Measurements from ENCODE around the gene GFER. TPM values are rescaled to one million over a fixed set of nuclear protein-coding genes. Genes with fewer than 3 reads are reported as not detected.

Gene GFER
- polyA plus RNA-seq, 3 donors: 8.1 to 22.7 (median 22.4) TPM

DNA sequence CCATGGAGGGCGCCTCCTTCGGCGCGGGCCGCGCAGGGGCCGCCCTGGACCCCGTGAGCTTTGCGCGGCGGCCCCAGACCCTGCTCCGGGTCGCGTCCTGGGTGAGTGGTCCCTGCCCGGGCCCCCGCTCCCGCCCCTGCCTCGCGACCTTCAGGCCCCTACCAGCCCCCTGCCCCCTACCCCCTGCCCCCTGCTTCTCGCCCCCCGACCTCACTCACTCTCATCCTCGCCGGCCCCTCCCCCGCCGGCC lies 6.0 kb downstream of the GFER start:
- H3K4me2 ChIP-seq (replicated peaks; ENCODE audit: extremely low read depth, low read length, poor library complexity, severe bottlenecking): peak overlapping the region; percentile 34
- H3K9me3 ChIP-seq (replicated peaks in 1 of 2; ENCODE audit: control insufficient read depth in 1 of 2, insufficient read depth in 1 of 2, low read length in 2 of 2): peaks cover 7 to 8% of the 10 kb centered on the region in 2 donors
- H3K27me3 ChIP-seq (ENCODE audit: control insufficient read depth in 2 of 2, insufficient read depth in 2 of 2, low read length in 2 of 2): peaks cover 20 to 33% of the 10 kb centered on the region in 2 donors
- no peak overlapping the region for H2AFZ ChIP-seq (ENCODE audit: insufficient read depth, low read depth, low read length, poor library complexity, severe bottlenecking)
- peaks cover 35 to 52% (median 42%) of the 10 kb centered on the region in 3 donors for H3K27me3 Mint-ChIP-seq (ENCODE audit: low read depth in 3 of 3)
- peaks cover 25 to 26% of the 10 kb centered on the region in 2 donors for H3K36me3 Mint-ChIP-seq
- peaks cover 23% of the 10 kb centered on the region in 2 donors for H3K4me1 ChIP-seq (ENCODE audit: control insufficient read depth in 1 of 2, insufficient read depth in 2 of 2, low read length in 2 of 2)
- no peak overlapping the region for H3K4me3 ChIP-seq (replicated peaks in 1 of 3; ENCODE audit: low read depth in 2 of 3, low read length in 3 of 3)
- no peak overlapping the region for H3K27ac Mint-ChIP-seq
- H4K20me1 ChIP-seq (ENCODE audit: insufficient read depth, low read length): peaks cover 2% of the 10 kb centered on the region
- intact Hi-C loops (cut with micrococcal nuclease): no loop called here
- no peak overlapping the region for H3K9ac ChIP-seq (ENCODE audit: insufficient read depth, low read length, poor library complexity, severe bottlenecking)
- peaks cover 0 to 16% (median 11%) of the 10 kb centered on the region in 7 donors for H3K9me3 Mint-ChIP-seq
- DNase-seq: no peak
- H3K36me3 ChIP-seq (replicated peaks in 1 of 2; ENCODE audit: control insufficient read depth in 1 of 2, insufficient read depth in 2 of 2, low read length in 2 of 2): peaks cover 12 to 18% of the 10 kb centered on the region in 2 donors
- H3K79me2 ChIP-seq (ENCODE audit: insufficient read depth, low read length): no peaks in the 10 kb centered on the region
- H3K27ac ChIP-seq (ENCODE audit: low read depth in 1 of 2, low read length in 2 of 2): no peak overlapping the region
- H3K4me3 Mint-ChIP-seq: no peak overlapping the region
- 3% methylated on average over 11 of the region's 25 CpGs for WGBS (ENCODE audit: insufficient coverage)
- TF ChIP-seq, protein P1, sequence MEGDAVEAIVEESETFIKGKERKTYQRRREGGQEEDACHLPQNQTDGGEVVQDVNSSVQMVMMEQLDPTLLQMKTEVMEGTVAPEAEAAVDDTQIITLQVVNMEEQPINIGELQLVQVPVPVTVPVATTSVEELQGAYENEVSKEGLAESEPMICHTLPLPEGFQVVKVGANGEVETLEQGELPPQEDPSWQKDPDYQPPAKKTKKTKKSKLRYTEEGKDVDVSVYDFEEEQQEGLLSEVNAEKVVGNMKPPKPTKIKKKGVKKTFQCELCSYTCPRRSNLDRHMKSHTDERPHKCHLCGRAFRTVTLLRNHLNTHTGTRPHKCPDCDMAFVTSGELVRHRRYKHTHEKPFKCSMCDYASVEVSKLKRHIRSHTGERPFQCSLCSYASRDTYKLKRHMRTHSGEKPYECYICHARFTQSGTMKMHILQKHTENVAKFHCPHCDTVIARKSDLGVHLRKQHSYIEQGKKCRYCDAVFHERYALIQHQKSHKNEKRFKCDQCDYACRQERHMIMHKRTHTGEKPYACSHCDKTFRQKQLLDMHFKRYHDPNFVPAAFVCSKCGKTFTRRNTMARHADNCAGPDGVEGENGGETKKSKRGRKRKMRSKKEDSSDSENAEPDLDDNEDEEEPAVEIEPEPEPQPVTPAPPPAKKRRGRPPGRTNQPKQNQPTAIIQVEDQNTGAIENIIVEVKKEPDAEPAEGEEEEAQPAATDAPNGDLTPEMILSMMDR (IDR thresholded peaks at IDR 0.05): no peak
- peaks cover 20% of the 10 kb centered on the region for H3K4me1 Mint-ChIP-seq

DNA sequence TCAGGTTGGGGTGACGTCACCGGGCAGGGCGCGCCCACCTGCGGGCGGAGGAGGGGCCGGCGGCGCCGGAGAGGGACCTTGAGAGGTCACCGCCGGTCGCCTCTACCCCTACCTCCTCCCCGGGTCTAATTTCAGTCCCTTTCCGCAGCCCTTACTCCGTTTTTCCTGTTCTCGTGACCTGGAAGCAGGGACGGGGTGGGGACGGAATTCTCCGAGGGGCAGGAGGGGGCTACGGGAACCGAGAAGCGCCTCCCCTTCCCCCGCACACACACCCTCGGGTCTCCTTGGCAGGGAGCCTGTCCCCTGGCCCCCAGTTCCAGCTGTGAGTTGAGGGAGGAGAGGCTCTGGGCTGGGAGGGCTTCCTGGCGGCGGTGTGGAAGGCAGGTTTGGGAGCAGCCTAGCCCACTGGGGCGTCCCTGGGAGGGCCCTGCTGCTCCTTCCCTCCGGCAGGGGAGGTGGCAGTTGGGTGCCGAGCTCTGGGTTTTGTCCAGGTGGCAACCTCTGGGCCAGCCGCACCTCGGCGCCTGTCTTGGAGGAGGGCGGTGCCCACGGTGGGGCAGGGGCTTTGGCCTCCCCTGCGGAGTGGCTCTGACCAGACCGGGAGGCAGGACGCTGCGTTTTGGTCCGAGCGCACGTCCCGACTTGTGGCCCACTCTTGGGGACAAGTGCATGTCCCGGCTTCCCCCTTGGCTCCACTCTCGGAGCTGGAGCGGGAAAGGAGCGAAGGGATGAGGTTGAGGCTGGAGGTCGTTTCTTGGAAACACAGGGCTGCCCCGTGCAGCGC lies 6.5 kb downstream of the GFER start:
- Mint-ChIP-seq H3K4me1 (peaks cover 15% of the 10 kb centered on the region), H3K36me3 (peaks cover 25 to 29% of the 10 kb centered on the region in 2 donors), H3K27me3 (ENCODE audit: low read depth in 3 of 3) (peaks cover 35 to 52% (median 42%) of the 10 kb centered on the region in 3 donors), H3K9me3 (peaks cover 0 to 16% (median 11%) of the 10 kb centered on the region in 7 donors), H3K27ac (peak overlapping the region in 1 of 7 donors; percentile 69), H3K4me3 (peak overlapping the region; percentile 27 to 79)
- H3K4me2 ChIP-seq (replicated peaks; ENCODE audit: extremely low read depth, low read length, poor library complexity, severe bottlenecking): peak overlapping the region; percentile 34
- H3K9me3 ChIP-seq (replicated peaks in 1 of 2; ENCODE audit: control insufficient read depth in 1 of 2, insufficient read depth in 1 of 2, low read length in 2 of 2): peaks cover 7 to 8% of the 10 kb centered on the region in 2 donors
- H3K27me3 ChIP-seq (ENCODE audit: control insufficient read depth in 2 of 2, insufficient read depth in 2 of 2, low read length in 2 of 2): peaks cover 20 to 33% of the 10 kb centered on the region in 2 donors
- peak overlapping the region; percentile 54 for H2AFZ ChIP-seq (ENCODE audit: insufficient read depth, low read depth, low read length, poor library complexity, severe bottlenecking)
- TF ChIP-seq, protein P1 (IDR thresholded peaks at IDR 0.05): no peak
- peak overlapping the region; percentile 19 for H3K9ac ChIP-seq (ENCODE audit: insufficient read depth, low read length, poor library complexity, severe bottlenecking)
- intact Hi-C loops (cut with micrococcal nuclease): no loop called here
- H3K36me3 ChIP-seq (replicated peaks in 1 of 2; ENCODE audit: control insufficient read depth in 1 of 2, insufficient read depth in 2 of 2, low read length in 2 of 2): peaks cover 11 to 15% of the 10 kb centered on the region in 2 donors
- no peaks in the 10 kb centered on the region for H3K79me2 ChIP-seq (ENCODE audit: insufficient read depth, low read length)
- H3K4me3 ChIP-seq (replicated peaks in 1 of 3; ENCODE audit: low read depth in 2 of 3, low read length in 3 of 3): peak overlapping the region in 1 of 3 experiments; percentile 17
- 3% methylated on average over 35 of the region's 50 CpGs for WGBS (ENCODE audit: insufficient coverage)
- H4K20me1 ChIP-seq (ENCODE audit: insufficient read depth, low read length): peaks cover 2% of the 10 kb centered on the region
- no peak overlapping the region for H3K27ac ChIP-seq (ENCODE audit: low read depth in 1 of 2, low read length in 2 of 2)
- H3K4me1 ChIP-seq (ENCODE audit: control insufficient read depth in 1 of 2, insufficient read depth in 2 of 2, low read length in 2 of 2): peaks cover 18% of the 10 kb centered on the region in 2 donors
- DNase-seq: no peak
